IPS-NIHi11 (cell line): Measurements from ENCODE around the gene ZACN.
"Not testable (repeated sequence)": the region's sequence is repeated elsewhere in the genome, so short reads cannot be mapped to it uniquely, and the experiment has no call there.

ENCODE experiments used
- DNase-seq: peaks from one replicate; pipeline ENCODE4 v3.0.0; 2012; ENCODE audit warnings: mixed read lengths, low spot score

ZACN gene

GRCh38 chr17:76054112-76054476, 24.9 kb upstream of the ZACN start:
- DNase-seq = no peak

- DNase-seq = no peak
These were observed 22.1 kb upstream of the ZACN start for GRCh38 chr17:76056882-76057281.

DNA sequence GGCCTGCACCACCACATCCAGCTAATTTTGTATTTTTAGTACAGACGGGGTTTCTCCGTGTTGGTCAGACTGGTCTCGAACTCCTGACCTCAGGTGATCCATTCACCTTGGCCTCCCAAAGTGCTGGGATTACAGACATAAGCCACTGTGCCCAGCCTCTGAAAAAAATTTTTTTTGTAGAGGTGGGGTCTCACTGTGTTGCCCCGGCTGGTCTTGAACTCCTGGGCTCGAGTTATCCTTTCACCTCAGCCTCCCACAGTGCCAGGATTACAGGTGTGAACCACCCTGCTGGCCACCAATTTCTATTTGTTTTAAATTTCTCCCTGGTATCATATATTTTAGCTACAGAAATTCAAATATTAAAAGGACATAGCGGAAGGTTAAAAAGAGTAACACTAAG, 20.7 kb upstream of the ZACN start:
- DNase-seq = not testable (repeated sequence)

DNA sequence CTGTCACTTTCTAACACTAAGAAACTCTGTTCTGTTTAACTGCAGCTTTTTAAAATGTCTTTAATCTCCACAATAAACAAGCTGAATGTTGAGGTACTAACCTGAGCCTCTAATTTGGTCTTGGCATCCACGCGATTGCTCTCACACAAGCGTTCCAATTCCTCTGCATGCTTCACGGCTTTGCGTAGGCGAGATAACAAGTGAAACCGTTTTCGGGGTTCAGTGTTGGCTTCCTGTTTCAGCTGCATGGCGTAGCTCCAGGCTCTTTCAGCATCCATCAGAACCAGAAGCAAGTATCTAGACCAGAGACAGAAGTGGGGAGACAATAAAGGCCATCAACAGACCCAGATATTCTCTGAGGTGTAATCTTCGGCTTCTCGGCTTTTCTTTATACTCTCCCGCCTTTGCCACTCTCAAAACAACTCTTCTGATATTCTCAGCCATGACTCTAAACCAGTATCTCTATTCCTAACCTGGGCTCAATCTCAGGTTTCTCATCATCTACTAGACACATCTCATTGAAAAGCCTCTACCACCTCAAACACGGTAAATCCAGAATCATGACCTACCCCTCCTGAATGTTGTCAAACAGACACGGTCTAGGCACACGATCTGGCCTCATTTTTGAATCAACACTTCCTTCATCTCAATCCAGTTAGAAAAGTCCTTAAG, 15.0 kb upstream of the ZACN start:
- no peak for DNase-seq

DNA sequence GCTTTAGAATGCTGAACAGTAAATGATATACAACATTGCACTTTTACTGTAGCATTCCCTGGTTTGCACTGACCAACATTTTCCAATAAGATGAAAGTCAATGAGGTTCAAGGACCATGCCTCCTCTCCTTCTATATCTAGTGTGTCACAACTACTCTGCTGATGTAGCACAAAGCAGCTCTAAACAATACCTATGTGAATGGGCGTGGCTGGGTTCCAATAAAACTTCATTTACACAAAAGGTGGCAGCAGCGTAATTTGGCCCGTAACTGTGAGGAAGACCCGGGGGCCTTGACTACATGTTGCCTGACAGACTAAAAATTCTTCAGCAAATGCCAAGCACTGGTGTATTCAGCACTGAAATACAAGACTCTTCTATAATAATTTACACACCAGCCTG, 13.2 kb upstream of the ZACN start:
- DNase-seq = no peak

GRCh38 chr17:76071531-76072147, 7.3 kb upstream of the ZACN start:
- no peak for DNase-seq

DNA sequence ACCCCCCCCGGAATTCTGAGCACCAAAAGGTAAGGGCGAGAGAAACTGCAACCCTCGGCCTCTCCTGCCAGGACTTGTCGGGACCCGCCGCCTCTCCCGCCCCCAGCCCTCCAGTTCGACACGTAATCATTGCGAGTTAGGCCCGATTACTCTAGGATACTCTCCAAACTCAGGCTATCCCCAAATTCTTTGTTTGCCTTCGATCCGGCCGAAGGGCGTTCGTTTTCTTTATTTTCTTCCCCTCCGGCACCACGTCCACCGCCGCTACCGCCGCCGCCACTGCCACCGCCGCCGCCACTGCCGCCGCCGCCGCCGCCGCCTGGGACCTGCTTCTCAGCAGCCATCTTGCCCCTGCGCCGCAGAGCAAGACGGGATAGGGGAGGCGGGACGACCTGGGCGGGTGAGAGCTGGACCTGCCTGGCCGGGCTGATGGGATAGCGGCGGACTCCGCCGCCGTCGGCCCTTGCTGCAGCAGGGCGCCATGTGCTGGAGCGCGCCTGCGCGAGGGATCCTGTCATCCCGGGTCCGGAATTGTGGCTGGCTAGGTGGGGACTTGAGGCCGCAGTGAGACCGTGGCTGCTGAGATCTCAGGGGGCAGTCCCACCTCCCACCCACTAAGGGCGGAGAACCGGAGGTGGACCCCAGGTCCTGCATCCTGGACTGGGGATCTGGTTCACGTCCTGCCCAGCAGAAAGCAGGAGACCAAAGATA, 6.7 kb upstream of the ZACN start, which contains the start of gene SRP68:
Gene SRP68, minus strand, starts transcription at position 370 of the 711 bp plus-strand sequence. Its CDS starts 26 bp downstream, at position 344.
- peak; percentile 99 for DNase-seq

DNA sequence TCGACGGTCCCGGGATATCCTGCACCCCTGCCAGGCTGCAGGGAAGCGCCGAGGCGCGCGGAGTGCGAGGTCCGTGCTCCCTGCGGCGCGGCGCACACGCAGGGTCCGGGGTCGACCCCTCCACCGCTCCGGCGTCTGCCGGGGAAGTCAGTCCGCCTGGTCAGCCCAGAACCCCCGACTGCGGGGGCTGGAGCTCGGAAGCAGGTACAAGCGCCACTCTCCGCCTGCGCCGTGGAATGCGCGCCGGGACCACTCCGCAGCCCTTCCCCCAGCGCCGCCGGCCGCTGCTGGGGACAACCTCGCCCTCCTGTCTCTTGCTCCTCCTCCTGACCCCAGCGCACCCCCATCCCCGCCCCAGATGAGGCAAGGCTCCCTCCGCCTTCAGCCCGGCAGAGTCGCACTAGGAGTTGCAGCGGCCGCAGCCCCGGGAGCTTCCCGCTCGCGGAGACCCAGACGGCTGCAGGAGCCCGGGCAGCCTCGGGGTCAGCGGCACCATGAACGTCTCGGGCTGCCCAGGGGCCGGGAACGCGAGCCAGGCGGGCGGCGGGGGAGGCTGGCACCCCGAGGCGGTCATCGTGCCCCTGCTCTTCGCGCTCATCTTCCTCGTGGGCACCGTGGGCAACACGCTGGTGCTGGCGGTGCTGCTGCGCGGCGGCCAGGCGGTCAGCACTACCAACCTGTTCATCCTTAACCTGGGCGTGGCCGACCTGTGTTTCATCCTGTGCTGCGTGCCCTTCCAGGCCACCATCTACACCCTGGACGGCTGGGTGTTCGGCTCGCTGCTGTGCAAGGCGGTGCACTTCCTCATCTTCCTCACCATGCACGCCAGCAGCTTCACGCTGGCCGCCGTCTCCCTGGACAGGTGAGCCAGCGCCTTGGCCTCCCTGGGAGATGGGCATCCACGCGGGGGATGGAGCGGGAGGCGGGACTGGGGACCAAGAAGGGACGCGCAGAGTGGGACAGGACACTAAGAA, 4.3 kb upstream of the ZACN start, which contains the start of gene GALR2:
Gene GALR2, plus strand, starts transcription at position 392 of the 974 bp plus-strand sequence. Its CDS starts 103 bp downstream, at position 495.
- DNase-seq = peak; percentile 57

DNA sequence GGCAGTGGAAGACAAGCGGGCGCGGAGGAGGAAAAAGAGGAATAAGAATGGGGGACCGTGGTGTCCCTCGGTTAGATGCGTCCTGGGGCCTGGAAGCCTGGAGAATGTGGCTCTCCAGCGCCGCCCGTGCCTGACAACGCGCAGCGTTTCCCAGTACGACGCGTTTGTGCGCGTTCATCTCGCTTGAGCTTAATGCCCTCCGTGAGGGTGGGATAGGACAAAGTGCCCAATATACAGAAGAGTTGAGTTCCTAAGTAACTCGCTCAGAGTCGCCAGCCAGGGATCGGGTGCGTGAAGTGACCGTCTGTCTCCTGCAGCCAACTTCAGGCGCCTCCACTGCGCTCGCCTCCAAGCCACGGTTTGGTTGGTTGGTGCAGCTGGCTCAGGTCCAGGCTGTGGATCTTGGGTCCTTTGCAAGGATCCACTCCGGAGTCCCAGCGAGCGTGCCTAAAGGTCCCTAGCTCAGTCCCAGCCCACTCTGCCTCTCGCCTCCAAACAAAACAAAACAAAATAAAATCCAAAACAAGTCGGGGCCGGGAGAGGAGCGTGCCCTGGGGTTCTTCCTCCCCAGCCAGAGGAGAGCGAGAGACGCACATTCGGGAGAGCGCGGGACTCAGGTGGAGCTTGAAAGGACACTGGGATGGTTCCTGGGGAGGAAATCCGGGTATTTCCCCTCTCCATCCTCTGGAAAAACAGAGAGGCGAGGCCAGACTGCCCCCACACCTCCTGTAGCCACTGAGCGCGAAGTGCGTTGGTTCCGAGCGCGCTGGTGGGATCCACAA, 3.4 kb upstream of the ZACN start:
- DNase-seq = peak; percentile 60

DNA sequence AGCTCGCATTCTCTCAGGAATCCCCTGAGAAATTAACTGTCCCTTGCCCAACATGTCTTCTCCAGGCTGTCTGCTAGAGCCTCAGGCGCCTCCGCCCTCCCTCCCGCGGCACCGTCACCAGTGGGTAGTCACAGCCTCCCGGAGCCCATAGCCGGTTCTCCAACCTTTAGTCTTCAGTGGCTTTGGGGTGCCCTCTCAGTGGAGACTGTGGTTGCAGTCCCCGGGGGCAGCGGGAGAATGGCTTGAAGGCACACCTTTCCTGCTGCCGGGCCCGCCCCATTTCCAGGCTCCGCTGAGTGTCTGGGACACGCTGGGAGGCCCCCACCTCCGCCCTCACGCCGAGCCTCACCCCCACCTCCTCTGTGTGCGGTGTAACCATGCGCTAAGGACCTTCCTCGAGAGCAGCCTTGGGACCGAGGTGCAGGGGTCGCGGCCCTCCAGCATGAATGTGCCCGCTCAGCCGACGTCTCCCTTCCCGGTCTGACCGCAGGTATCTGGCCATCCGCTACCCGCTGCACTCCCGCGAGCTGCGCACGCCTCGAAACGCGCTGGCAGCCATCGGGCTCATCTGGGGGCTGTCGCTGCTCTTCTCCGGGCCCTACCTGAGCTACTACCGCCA, 2.7 kb upstream of the ZACN start:
- DNase-seq = peak; percentile 55

DNA sequence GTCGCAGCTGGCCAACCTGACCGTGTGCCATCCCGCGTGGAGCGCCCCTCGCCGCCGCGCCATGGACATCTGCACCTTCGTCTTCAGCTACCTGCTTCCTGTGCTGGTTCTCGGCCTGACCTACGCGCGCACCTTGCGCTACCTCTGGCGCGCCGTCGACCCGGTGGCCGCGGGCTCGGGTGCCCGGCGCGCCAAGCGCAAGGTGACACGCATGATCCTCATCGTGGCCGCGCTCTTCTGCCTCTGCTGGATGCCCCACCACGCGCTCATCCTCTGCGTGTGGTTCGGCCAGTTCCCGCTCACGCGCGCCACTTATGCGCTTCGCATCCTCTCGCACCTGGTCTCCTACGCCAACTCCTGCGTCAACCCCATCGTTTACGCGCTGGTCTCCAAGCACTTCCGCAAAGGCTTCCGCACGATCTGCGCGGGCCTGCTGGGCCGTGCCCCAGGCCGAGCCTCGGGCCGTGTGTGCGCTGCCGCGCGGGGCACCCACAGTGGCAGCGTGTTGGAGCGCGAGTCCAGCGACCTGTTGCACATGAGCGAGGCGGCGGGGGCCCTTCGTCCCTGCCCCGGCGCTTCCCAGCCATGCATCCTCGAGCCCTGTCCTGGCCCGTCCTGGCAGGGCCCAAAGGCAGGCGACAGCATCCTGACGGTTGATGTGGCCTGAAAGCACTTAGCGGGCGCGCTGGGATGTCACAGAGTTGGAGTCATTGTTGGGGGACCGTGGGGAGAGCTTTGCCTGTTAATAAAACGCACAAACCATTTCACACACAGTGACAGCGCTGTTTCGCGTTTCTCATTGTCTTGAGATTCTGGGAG, 2.0 kb upstream of the ZACN start:
- DNase-seq = peak; percentile 43

GRCh38 chr17:76077584-76078110, 1.3 kb upstream of the ZACN start:
- DNase-seq = no peak

DNA sequence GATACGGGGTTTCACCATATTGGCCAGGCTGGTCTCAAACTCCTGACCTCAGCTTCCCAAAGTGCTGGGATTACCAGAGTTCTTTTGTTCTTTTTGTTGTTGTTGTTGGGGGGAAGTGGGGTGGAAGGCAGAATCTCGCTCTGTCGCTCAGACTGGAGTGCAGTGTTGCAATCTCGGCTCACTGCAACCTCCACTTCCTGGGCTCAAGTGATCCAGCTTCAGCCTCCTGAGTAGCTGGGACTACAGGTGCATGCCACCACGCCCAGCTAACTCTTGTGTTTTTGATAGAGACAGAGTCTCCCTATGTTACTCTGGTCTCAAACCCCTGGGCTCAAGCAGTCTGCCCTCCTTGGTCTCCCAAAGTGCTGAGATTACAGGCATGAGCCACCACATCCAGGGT, 612 bp upstream of the ZACN start:
- not testable (repeated sequence) for DNase-seq

DNA sequence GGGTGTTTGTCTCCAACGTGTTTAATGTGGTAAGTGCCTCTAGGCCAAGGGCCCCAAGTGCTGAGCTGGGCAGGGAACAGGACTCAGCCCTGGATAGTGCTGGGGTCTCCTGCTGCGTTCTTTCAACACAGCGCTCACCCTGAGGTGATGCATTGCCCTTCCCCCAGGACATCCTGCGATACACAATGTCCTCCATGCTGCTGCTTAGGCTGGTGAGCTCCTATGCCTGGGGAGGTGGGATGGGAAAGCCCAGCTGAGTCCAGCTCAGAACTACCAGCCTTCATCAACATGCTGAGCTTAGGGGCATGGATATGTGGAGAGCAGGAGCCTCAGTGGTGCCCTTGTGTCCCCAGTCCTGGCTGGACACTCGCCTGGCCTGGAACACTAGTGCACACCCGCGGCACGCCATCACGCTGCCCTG, 563 bp downstream of the ZACN start:
- DNase-seq = no peak

DNA sequence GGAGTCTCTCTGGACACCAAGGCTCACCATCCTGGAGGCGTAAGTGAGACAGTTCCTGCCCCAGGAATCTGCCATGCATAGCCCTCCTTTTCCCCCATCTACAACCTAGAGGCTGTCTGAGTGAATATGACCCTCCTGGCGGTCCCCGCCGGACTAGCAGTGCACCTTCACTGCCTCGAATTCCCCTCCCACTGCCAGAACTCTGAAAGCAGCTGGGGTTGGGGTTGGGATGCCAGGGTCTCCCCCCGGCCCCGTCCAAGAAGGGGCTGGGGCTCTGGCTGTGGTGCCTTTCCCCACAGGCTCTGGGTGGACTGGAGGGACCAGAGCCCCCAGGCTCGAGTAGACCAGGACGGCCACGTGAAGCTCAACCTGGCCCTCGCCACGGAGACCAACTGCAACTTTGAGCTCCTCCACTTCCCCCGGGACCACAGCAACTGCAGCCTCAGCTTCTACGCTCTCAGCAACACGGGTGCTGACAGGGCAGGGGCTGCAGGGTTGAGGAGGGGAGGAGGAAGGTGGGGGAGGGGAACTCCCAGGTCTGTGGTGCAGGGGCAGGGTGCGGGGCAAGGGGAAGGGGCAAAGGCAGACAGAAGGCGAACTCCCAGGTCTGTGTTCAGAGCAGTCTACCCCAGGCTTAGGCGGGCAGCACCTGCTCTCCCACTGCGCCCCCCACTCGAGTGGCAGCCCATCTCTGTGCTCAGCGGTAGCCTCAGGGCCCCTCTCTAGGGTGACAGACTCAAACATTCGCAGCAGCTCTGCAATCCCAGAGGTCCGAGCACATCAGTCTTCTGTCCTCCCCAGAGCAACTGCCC, 1.2 kb downstream of the ZACN start:
- DNase-seq = peak; percentile 74

DNA sequence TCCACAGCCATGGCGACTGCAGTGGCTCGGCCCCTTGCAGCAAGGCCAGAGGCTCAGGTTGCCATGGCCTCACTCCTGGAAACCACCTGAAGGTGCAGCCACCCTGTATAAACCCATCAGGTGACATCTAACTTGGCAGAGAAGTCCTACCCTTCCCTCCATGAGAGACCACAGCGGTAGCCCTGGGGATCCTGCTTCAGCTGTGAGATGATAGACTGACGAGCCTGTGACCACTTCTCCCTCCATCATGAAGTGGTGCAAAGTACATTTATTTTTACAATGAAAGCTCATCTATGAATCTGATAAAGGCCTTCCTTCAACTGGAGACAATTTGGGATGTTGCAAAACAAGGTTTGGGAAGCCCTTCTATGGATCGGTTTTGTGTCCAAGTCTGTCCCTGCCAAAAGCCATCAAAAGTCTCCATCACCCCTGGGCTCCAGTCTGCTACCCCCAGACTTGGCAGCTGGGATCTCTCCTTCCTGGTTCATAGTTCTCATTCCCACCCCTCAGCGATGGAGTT, 1.8 kb downstream of the ZACN start:
- peak; percentile 41 for DNase-seq

DNA sequence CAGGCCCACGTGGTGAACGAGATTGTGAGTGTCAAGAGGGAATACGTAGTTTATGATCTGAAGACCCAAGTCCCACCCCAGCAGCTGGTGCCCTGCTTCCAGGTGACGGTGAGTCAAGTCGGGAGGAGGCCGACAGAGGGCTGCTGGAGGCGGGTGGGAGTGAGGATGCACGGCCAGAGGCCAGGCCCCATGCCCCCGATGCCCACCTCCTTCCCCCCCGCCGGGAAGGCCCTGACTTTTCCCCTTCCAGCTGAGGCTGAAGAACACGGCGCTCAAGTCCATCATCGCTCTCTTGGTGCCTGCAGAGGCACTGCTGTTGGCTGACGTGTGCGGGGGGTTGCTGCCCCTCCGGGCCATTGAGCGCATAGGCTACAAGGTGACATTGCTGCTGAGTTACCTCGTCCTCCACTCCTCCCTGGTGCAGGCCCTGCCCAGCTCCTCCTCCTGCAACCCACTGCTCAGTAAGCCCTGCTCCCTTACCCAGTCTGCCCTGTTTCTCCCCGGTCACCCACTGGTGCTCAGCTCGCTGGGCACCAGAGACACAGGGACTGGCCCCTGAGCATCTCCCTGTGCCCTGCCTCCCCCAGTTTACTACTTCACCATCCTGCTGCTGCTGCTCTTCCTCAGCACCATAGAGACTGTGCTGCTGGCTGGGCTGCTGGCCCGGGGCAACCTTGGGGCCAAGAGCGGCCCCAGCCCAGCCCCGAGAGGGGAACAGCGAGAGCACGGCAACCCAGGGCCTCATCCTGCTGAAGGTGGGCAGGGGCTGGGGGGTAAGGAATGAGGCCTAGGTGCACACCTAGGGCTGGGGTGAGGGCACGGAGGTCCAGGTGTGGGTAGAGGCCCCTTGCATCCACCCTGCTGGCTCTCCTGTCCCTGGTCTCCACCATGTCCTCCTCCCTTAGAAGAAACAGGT, 2.6 kb downstream of the ZACN start:
- peak; percentile 34 for DNase-seq
